Endodermal cell (in vitro differentiated cells): Measurements from ENCODE around the gene STX1A. TPM values are rescaled to one million over a fixed set of nuclear protein-coding genes. Genes with fewer than 3 reads are reported as not detected.

Experiments used
- DNase-seq: peaks from one replicate; pipeline ENCODE4 v3.0.0-alpha.2; 2017
- H3K27ac ChIP-seq: 2 replicates; pipeline ENCODE4 v1.5.1; 2013; ENCODE audit warnings: mild to moderate bottlenecking, low read depth, low read length, moderate library complexity
- H3K27me3 ChIP-seq: 2 replicates; pipeline ENCODE4 v1.6.1; 2013; ENCODE audit warnings: mild to moderate bottlenecking, low read length, moderate library complexity; ENCODE audit not compliant: insufficient read depth, control insufficient read depth, poor library complexity, severe bottlenecking
- H3K36me3 ChIP-seq: 2 replicates; pipeline ENCODE4 v1.7.0; 2013; ENCODE audit warnings: mild to moderate bottlenecking, low read length, moderate library complexity; ENCODE audit not compliant: control insufficient read depth, insufficient read depth
- H3K4me1 ChIP-seq: one replicate; pipeline ENCODE4 v1.7.0; 2013; ENCODE audit warnings: low read length; ENCODE audit not compliant: control insufficient read depth, insufficient read depth
- H3K4me3 ChIP-seq: 2 replicates; pipeline ENCODE4 v1.5.1; 2013; ENCODE audit warnings: mild to moderate bottlenecking, low read length, moderate library complexity
- H3K9ac ChIP-seq: 2 replicates; pipeline ENCODE4 v1.6.1; 2013; ENCODE audit warnings: mild to moderate bottlenecking, low read length, moderate library complexity; ENCODE audit not compliant: poor library complexity, severe bottlenecking; ENCODE audit errors: extremely low read depth
- H3K9me3 ChIP-seq: 2 replicates; pipeline ENCODE4 v1.6.1; 2013; ENCODE audit warnings: mild to moderate bottlenecking, low read length, moderate library complexity; ENCODE audit not compliant: control insufficient read depth
- H3K27ac Mint-ChIP-seq: 2 replicates; pipeline ENCODE4 v1.8.0; 2020; ENCODE audit warnings: mixed read lengths
- H3K27me3 Mint-ChIP-seq: 2 replicates; pipeline ENCODE4 v1.8.0; 2021; ENCODE audit warnings: mild to moderate bottlenecking, mixed read lengths; ENCODE audit not compliant: insufficient read depth
- H3K36me3 Mint-ChIP-seq: 2 replicates; pipeline ENCODE4 v1.8.0; 2020; ENCODE audit warnings: low read depth, mixed read lengths
- H3K4me1 Mint-ChIP-seq: 2 replicates; pipeline ENCODE4 v1.8.0; 2020; ENCODE audit warnings: mixed read lengths
- H3K4me3 Mint-ChIP-seq: 2 replicates; pipeline ENCODE4 v1.8.0; 2020; ENCODE audit warnings: mild to moderate bottlenecking, moderate library complexity, mixed read lengths
- H3K9me3 Mint-ChIP-seq: 2 replicates; pipeline ENCODE4 v1.8.0; 2020; ENCODE audit warnings: mild to moderate bottlenecking, mixed read lengths
- WGBS, 2 experiments: methylation state at CpG; one replicate each; pipeline versions ENCODE4 v1.1.5 to v1.1.7; 2013; ENCODE audit warnings: missing lambda C conversion rate in 2 of 2, mixed read lengths in 1 of 2; ENCODE audit not compliant: insufficient coverage in 1 of 2, insufficient read length in 1 of 2; 5-methylcytosine and 5-hydroxymethylcytosine counted together
- long read RNA-seq, 4 experiments: library from polyadenylated mRNA in 2 of 4; library from RNA in 1 of 4; library from capped mRNA in 1 of 4; stranded (forward) in 3 of 4; unstranded in 1 of 4; transcript quantifications; one replicate each; pipeline ENCODE4 v2.0.0, GENCODE V29; 2020 to 2021; ENCODE audit warnings: inconsistent platforms in 1 of 4
- polyA plus RNA-seq, 2 experiments: library from polyadenylated mRNA; stranded (reverse); fragments of 50-300 nt; gene quantifications; one replicate each; pipeline ENCODE4 v1.2.3, GENCODE V29; 2013
- total RNA-seq, 2 donors: library from RNA; stranded (reverse); fragmentation: NEBNext Ultra II Directional in 1 of 2; extraction: Animal tissue kit (Norgen Biotek cat#: 25700) in 1 of 2; gene quantifications; 2 replicates in 1 of 2; 3 replicates in 1 of 2; pipeline ENCODE4 v1.2.1, GENCODE V29; 2021
- TF ChIP-seq, protein P1 (sequence below): fragments of 200-600 bp; sonication (generic); conservative IDR thresholded peaks from 2 replicates; pipeline ENCODE4 v1.5.0; 2021; ENCODE audit warnings: antibody characterized with exemption, mild to moderate bottlenecking

Gene STX1A
- total RNA-seq, result 10 to 100 TPM; 23.0 to 34.4 TPM
- 25.5 TPM for polyA plus RNA-seq (2013, experiment 1 of 2)
- polyA plus RNA-seq (2013, experiment 2 of 2), result 16.4 TPM
- long read RNA-seq, experiment 1, partial matches to known transcripts, result 0 of 1 reads
- long read RNA-seq, experiment 1, other reads (novel, unspliced or antisense), result 1 of 1 reads
- long read RNA-seq, experiment 2, partial matches to known transcripts, result 0 of 32 reads
- long read RNA-seq, experiment 2, other reads (novel, unspliced or antisense), result 28 of 32 reads
- long read RNA-seq, experiment 3, partial matches to known transcripts, result 1 of 26 reads
- long read RNA-seq, experiment 3, other reads (novel, unspliced or antisense), result 25 of 26 reads
- long read RNA-seq, experiment 4, partial matches to known transcripts, result 1 of 5 reads
- long read RNA-seq, experiment 4, other reads (novel, unspliced or antisense), result 4 of 5 reads

DNA sequence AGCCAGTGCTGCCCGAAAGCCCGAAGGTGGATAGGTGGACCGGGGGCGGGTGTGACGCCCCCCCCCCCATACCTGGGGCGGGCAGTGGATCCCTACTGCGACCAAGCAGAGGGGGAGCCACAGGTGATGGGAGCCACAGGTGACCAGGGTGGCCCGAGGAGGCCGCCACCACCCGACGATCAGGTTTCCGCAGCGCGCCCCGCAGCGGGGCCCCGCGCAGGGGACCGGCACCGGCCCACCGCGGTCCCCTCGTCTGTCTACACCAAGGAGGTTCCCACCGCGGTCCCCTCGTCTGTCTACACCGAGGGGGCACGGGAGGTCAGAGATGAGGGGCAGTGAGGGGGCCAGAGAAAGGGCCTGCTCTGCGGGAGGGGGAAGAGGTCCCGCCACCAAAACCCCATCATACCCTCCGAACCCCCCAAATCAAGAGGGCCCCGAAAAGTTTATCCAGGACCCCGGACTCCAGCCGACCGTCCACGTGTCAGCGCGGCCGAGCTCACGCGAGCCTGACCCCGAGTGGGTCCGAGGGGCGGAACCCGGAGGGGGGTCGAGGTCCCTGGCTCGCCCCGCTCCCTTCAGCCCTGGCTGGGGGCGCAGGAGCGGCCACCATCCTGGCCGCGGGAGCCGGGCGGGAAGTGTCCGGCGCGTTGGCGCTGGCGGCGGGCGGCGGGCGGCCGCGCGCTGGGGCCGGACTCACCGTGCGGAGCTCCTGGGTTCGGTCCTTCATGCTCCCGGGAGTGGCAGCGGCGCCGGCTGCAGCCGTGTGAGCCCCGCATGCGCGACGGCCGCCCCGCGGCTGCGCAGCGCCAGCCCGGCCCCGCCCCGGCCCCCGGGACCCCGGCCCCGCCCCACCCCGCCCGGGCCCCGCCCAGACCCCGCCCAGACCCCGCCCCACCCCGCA lies at the start of gene STX1A:
Gene STX1A, minus strand, starts transcription at position 765 of the 901 bp plus-strand sequence. Its CDS starts 38 bp downstream, at position 727.
- Mint-ChIP-seq H3K27me3 (peaks cover 36% of the 10 kb centered on the region), H3K27ac (no peak within 1 kb of the TSS), H3K4me3 (peak within 1 kb of the TSS; percentile 60), H3K9me3 (no peaks in the 10 kb centered on the region), H3K36me3 (peaks cover 4% of the 10 kb centered on the region), H3K4me1 (no peaks in the 10 kb centered on the region)
- Histone ChIP-seq H3K36me3 (no peaks in the 10 kb centered on the region), H3K27me3 (peaks cover 19% of the 10 kb centered on the region), H3K4me1 (peaks cover 4% of the 10 kb centered on the region), H3K9ac (peak within 1 kb of the TSS; percentile 15), H3K9me3 (no peaks in the 10 kb centered on the region), H3K4me3 (peak within 1 kb of the TSS; percentile 85), H3K27ac (no peak within 1 kb of the TSS)
- TF ChIP-seq, protein P1, sequence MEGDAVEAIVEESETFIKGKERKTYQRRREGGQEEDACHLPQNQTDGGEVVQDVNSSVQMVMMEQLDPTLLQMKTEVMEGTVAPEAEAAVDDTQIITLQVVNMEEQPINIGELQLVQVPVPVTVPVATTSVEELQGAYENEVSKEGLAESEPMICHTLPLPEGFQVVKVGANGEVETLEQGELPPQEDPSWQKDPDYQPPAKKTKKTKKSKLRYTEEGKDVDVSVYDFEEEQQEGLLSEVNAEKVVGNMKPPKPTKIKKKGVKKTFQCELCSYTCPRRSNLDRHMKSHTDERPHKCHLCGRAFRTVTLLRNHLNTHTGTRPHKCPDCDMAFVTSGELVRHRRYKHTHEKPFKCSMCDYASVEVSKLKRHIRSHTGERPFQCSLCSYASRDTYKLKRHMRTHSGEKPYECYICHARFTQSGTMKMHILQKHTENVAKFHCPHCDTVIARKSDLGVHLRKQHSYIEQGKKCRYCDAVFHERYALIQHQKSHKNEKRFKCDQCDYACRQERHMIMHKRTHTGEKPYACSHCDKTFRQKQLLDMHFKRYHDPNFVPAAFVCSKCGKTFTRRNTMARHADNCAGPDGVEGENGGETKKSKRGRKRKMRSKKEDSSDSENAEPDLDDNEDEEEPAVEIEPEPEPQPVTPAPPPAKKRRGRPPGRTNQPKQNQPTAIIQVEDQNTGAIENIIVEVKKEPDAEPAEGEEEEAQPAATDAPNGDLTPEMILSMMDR, result no peak
- WGBS, 2 experiments, result 0 to 2% methylated on average over 14 to 94 of the region's 96 CpGs
- peak; percentile 89 for DNase-seq

DNA sequence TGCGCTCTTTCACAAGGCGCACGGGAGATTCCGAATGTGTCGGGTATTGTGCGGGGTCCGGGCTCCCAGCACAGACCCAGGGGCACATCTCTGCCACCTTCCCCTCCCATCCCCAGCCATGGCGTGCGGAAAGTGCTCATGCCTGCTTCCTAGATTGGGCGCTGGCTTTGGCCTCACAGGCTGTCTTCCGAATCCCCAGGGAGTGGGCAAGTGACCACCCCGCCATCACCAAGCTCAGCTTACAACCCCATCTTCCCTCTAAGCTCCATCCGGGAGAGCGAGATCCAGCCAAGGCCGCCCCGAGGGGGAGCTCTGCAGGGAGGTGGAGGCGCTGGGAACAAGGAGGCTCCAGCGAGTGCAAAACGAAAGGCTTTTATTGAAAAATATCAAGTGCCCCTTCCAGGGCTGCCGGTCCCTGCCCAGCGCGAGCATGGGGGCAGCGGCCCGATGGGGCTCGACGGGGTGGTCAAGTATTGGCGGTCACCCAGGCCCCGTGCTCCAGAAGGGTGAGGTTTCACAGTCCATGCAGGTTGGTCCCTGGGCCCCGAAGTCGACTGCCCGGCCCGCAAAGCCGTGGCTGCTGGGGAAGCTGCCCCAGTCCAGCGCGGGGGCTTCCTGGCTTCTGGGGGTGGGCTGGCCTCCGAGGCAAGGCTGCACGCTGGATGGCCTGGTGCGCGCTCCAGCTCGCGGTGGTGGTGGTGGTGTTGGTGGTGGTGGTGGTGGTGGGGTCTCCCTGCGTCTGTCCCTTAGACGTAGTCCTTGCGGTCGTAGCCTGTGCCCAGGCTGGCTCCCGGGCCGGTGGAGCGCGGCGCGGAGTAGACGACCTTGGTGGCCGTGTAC lies 49.4 kb upstream of the STX1A start:
- Histone ChIP-seq H3K36me3 (no peaks in the 10 kb centered on the region), H3K9ac (no peak overlapping the region), H3K4me3 (no peak overlapping the region), H3K4me1 (no peaks in the 10 kb centered on the region), H3K27me3 (peaks cover 22% of the 10 kb centered on the region), H3K27ac (no peak overlapping the region), H3K9me3 (no peaks in the 10 kb centered on the region)
- Mint-ChIP-seq H3K27me3 (peaks cover 41% of the 10 kb centered on the region), H3K4me1 (peaks cover 4% of the 10 kb centered on the region), H3K4me3 (peak overlapping the region; percentile 65), H3K9me3 (no peaks in the 10 kb centered on the region), H3K27ac (no peak overlapping the region), H3K36me3 (peaks cover 6% of the 10 kb centered on the region)
- TF ChIP-seq, protein P1, result no peak
- DNase-seq, result peak; percentile 59
- WGBS, 2 experiments, result 93 to 95% methylated on average over 29 to 53 of the region's 53 CpGs
